ENCODE data around the gene ELF4. TPM values are rescaled to one million over a fixed set of nuclear protein-coding genes. Genes with fewer than 3 reads are reported as not detected.

Gene ELF4
- total and polyA plus RNA-seq, 10 of the 15 experiments (the other 5 are each of a cell fraction or from before 2014, with no cell fraction given), result 4.0 to 36.7 (median 22.6) TPM

DNA sequence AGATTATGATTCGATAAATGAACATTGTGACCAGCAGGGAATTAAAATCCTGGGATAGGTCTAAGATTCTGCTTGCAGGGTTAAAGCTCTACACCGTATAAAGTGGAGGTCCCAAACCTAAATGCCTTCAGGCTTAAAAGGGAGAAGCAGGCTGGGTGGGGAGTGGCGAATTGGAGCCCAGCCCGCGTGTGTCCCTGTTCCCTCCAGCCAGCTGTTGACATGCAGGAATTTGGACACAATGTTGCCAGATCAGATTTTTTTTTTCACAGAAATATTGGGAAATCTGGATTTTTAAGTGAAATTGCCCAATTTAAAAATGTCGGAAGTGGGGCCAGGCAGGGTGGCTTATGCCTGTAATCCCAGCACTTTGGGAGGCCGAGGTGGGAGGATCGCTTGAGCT lies 60.5 kb downstream of the ELF4 start:
- SMC1A ChIA-PET (ENCODE audit: uncharacterized antibody, unreplicated experiment), result no interaction called here
- CTCF ChIA-PET, result no interaction called here
- Histone ChIP-seq H3K9me3 (replicated peaks; ENCODE audit: control insufficient read depth, insufficient read depth, low read length) (no peaks in the 10 kb centered on the region; the same call in 2 of the 3 replicates), H3K27ac (ENCODE audit: control insufficient read depth, insufficient read depth) (no peak overlapping the region), H4K20me1 (ENCODE audit: control insufficient read depth, insufficient read depth) (no peaks in the 10 kb centered on the region), H3K4me2 (ENCODE audit: control insufficient read depth, insufficient read depth) (no peak overlapping the region), H3K36me3 (ENCODE audit: control insufficient read depth in 2 of 2, insufficient read depth in 2 of 2, low read length in 1 of 2) (no peaks in the 10 kb centered on the region; a peak in 1 of 4 replicates), H3K27me3 (replicated peaks in 1 of 2; ENCODE audit: control insufficient read depth in 2 of 2, insufficient read depth in 2 of 2, low read length in 1 of 2) (no peaks in the 10 kb centered on the region), H2AFZ (ENCODE audit: control insufficient read depth, low read depth, low read length) (no peak overlapping the region), H3K4me1 (ENCODE audit: control insufficient read depth, insufficient read depth, low read length) (no peaks in the 10 kb centered on the region), H3K4me3 (no peak overlapping the region), H3K79me2 (ENCODE audit: control insufficient read depth, insufficient read depth, low read length) (no peaks in the 10 kb centered on the region), H3K9ac (ENCODE audit: control insufficient read depth, insufficient read depth, low read length) (no peak overlapping the region)
- DNase-seq (ENCODE audit: low read depth, low spot score) (no peak), ATAC-seq (no peak), FAIRE-seq (no peak)
- WGBS (ENCODE audit: insufficient coverage, insufficient replicate concordance, low lambda C conversion rate, missing lambda C conversion rate), result 67% methylated on average over 8 of the region's 8 CpGs
- in situ Hi-C loops (cut with MboI), result loop anchor here (25.0 kb wide), 1 partner anchor 438 kb away; no protein-coding TSS in a partner anchor
- intact Hi-C loops (cut with micrococcal nuclease; ENCODE audit: unreplicated experiment), result no loop called here
- no peak for TF ChIP-seq MTA3 (IDR thresholded peaks at IDR 0.05; ENCODE audit: borderline replicate concordance, low read length)
- TF ChIP-seq, protein P1, sequence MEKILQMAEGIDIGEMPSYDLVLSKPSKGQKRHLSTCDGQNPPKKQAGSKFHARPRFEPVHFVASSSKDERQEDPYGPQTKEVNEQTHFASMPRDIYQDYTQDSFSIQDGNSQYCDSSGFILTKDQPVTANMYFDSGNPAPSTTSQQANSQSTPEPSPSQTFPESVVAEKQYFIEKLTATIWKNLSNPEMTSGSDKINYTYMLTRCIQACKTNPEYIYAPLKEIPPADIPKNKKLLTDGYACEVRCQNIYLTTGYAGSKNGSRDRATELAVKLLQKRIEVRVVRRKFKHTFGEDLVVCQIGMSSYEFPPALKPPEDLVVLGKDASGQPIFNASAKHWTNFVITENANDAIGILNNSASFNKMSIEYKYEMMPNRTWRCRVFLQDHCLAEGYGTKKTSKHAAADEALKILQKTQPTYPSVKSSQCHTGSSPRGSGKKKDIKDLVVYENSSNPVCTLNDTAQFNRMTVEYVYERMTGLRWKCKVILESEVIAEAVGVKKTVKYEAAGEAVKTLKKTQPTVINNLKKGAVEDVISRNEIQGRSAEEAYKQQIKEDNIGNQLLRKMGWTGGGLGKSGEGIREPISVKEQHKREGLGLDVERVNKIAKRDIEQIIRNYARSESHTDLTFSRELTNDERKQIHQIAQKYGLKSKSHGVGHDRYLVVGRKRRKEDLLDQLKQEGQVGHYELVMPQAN (conservative IDR thresholded peaks at IDR 0.05), result no peak
- no peak for TF ChIP-seq GATAD2B (conservative IDR thresholded peaks at IDR 0.05; ENCODE audit: low read depth)
- no peak for TF ChIP-seq EED (IDR thresholded peaks at IDR 0.05; ENCODE audit: low read depth)
- TF ChIP-seq EP300 (IDR thresholded peaks at IDR 0.05; ENCODE audit: borderline replicate concordance in 1 of 2, control insufficient read depth in 1 of 2, low read depth in 2 of 2, low read length in 2 of 2), result no peak
- no peak for TF ChIP-seq ATF7 (IDR thresholded peaks at IDR 0.05; ENCODE audit: low read depth)
- no peak for TF ChIP-seq ZNF384 (IDR thresholded peaks at IDR 0.05; ENCODE audit: borderline replicate concordance, low read depth, low read length)
- no peak for TF ChIP-seq CBFB (IDR thresholded peaks at IDR 0.05; ENCODE audit: low read depth)
- TF ChIP-seq, protein P2, sequence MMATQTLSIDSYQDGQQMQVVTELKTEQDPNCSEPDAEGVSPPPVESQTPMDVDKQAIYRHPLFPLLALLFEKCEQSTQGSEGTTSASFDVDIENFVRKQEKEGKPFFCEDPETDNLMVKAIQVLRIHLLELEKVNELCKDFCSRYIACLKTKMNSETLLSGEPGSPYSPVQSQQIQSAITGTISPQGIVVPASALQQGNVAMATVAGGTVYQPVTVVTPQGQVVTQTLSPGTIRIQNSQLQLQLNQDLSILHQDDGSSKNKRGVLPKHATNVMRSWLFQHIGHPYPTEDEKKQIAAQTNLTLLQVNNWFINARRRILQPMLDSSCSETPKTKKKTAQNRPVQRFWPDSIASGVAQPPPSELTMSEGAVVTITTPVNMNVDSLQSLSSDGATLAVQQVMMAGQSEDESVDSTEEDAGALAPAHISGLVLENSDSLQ (IDR thresholded peaks at IDR 0.05), result no peak
- TF ChIP-seq NFYB (IDR thresholded peaks at IDR 0.05; ENCODE audit: insufficient read depth, low read depth, low read length), result no peak
- TF ChIP-seq FOXM1 (IDR thresholded peaks at IDR 0.05; ENCODE audit: low read depth, low read length), result no peak
- TF ChIP-seq RFX5 (IDR thresholded peaks at IDR 0.05; ENCODE audit: low read depth, low read length), result no peak
- TF ChIP-seq POLR2AphosphoS5 (IDR thresholded peaks at IDR 0.05; ENCODE audit: low read length), result no peak
- no peak for TF ChIP-seq SMARCA5 (IDR thresholded peaks at IDR 0.05)
- TF ChIP-seq STAT1 (conservative IDR thresholded peaks at IDR 0.05), result no peak
- TF ChIP-seq BHLHE40 (IDR thresholded peaks at IDR 0.05; ENCODE audit: borderline replicate concordance in 1 of 2, low read depth in 2 of 2, low read length in 1 of 2), result no peak
- TF ChIP-seq TBL1XR1 (IDR thresholded peaks at IDR 0.05; ENCODE audit: low read depth, low read length), result no peak
- no peak for TF ChIP-seq HDAC6 (IDR thresholded peaks at IDR 0.05; ENCODE audit: unreplicated experiment)
- no TSS peak for BruUV-seq (replicated peaks)
- RAD21 ChIA-PET (ENCODE audit: unreplicated experiment), result no interaction called here
- POLR2A ChIA-PET, result no interaction called here

Measured in GM12878 (cell line).